ENCODE measurements around the gene AKAP8.

GRCh38 chr19:15368051-15368632 is 11.4 kb downstream of the AKAP8 start:
- TF ChIP-seq FOXM1 (IDR thresholded peaks at IDR 0.05; ENCODE audit: borderline replicate concordance) = no peak
- no peak for TF ChIP-seq LEF1 (IDR thresholded peaks at IDR 0.05; ENCODE audit: borderline replicate concordance)
- no peak for TF ChIP-seq SP1 (IDR thresholded peaks at IDR 0.05)
- no peak for TF ChIP-seq SUZ12 (IDR thresholded peaks at IDR 0.05)
- no peak for TF ChIP-seq HDGF (IDR thresholded peaks at IDR 0.05; ENCODE audit: borderline replicate concordance)
- TF ChIP-seq PKNOX1 (IDR thresholded peaks at IDR 0.05) = no peak
- TF ChIP-seq FOXA1 (IDR thresholded peaks at IDR 0.05) = no peak
- no peak for TF ChIP-seq TARDBP (IDR thresholded peaks at IDR 0.05)
- TF ChIP-seq ZNF384 (IDR thresholded peaks at IDR 0.05) = no peak
- no peak for TF ChIP-seq FOXK2 (IDR thresholded peaks at IDR 0.05)
- no peak for TF ChIP-seq NFRKB (IDR thresholded peaks at IDR 0.05)
- TF ChIP-seq ELF4 (IDR thresholded peaks at IDR 0.05) = no peak

Data from HEK293T (cell line).